PC-9 (cell line): ENCODE measurements around the gene SMOC2.

ENCODE experiments used
- EZH2 ChIP-seq: fragments of 200-600 bp; sonication (generic); IDR thresholded peaks from 2 replicates; pipeline ENCODE4 v1.8.0; 2017; ENCODE audit warnings: antibody characterized with exemption, low read depth
- TF ChIP-seq, protein P1 (sequence below): fragments of 200-600 bp; sonication (generic); conservative IDR thresholded peaks from 2 replicates; pipeline ENCODE4 v1.6.1; 2017; ENCODE audit warnings: mixed run types, antibody characterized with exemption, mild to moderate bottlenecking, moderate library complexity

DNA sequence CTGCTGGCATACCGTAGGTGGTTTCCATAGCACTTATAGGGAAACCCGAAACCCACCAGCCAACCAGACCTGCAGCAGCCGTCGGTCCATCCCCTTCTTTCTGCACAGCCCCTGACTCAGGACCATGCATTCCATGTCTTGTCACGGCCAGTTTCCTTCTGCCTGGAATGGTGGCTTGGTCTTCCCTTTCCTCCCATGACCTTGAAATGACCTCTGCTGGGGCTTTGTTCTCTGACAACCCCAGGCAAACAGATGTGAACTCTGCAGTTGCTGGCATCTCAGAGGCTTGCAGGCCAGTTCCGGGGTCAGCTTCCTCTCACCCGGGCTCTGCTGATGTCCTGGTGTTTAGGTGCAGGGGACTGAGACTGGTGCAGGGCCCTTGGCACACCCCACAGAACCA is 250.8 kb downstream of the SMOC2 start:
- TF ChIP-seq, protein P1, sequence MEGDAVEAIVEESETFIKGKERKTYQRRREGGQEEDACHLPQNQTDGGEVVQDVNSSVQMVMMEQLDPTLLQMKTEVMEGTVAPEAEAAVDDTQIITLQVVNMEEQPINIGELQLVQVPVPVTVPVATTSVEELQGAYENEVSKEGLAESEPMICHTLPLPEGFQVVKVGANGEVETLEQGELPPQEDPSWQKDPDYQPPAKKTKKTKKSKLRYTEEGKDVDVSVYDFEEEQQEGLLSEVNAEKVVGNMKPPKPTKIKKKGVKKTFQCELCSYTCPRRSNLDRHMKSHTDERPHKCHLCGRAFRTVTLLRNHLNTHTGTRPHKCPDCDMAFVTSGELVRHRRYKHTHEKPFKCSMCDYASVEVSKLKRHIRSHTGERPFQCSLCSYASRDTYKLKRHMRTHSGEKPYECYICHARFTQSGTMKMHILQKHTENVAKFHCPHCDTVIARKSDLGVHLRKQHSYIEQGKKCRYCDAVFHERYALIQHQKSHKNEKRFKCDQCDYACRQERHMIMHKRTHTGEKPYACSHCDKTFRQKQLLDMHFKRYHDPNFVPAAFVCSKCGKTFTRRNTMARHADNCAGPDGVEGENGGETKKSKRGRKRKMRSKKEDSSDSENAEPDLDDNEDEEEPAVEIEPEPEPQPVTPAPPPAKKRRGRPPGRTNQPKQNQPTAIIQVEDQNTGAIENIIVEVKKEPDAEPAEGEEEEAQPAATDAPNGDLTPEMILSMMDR, result no peak
- no peak for TF ChIP-seq EZH2
